Neural crest cell (in vitro differentiated cells): Measurements from ENCODE around the gene RGL1. TPM values are rescaled to one million over a fixed set of nuclear protein-coding genes. Genes with fewer than 3 reads are reported as not detected.

ENCODE experiments used
- DNase-seq: peaks from one replicate; pipeline ENCODE4 v3.0.0; 2021; ENCODE audit warnings: low read depth, mixed read lengths, low spot score
- H3K27ac Mint-ChIP-seq: one replicate; pipeline ENCODE4 v1.8.0; 2021; ENCODE audit warnings: mild to moderate bottlenecking, mixed read lengths; ENCODE audit not compliant: unreplicated experiment
- H3K27me3 Mint-ChIP-seq: 2 replicates; pipeline ENCODE4 v1.8.0; 2021; ENCODE audit warnings: low read depth, mild to moderate bottlenecking, mixed read lengths
- H3K36me3 Mint-ChIP-seq: 2 replicates; pipeline ENCODE4 v1.8.0; 2021; ENCODE audit warnings: low read depth, mild to moderate bottlenecking, mixed read lengths
- H3K4me1 Mint-ChIP-seq: 2 replicates; pipeline ENCODE4 v1.8.0; 2021; ENCODE audit warnings: mixed read lengths
- H3K4me3 Mint-ChIP-seq: one replicate; pipeline ENCODE4 v1.8.0; 2021; ENCODE audit warnings: mild to moderate bottlenecking, mixed read lengths
- H3K9me3 Mint-ChIP-seq: 2 replicates; pipeline ENCODE4 v1.8.0; 2021; ENCODE audit warnings: mixed read lengths
- CTCF ChIP-seq: fragments of 200-600 bp; sonication (generic); conservative IDR thresholded peaks from 2 replicates; pipeline ENCODE4 v1.5.0; 2021; ENCODE audit warnings: antibody characterized with exemption, mild to moderate bottlenecking
- total RNA-seq: library from RNA; stranded (reverse); gene quantifications from 2 replicates; pipeline ENCODE4 v1.2.1, GENCODE V29; 2021

RGL1 gene
- total RNA-seq, 1 donor from 2014 or later, result 13.6 TPM

- no peak for DNase-seq
- no peak overlapping the region for H3K4me3 Mint-ChIP-seq
- no peaks in the 10 kb centered on the region for H3K9me3 Mint-ChIP-seq
- H3K36me3 Mint-ChIP-seq, result peaks cover 24% of the 10 kb centered on the region
- TF ChIP-seq CTCF, result no peak
- H3K27me3 Mint-ChIP-seq, result peaks cover 12% of the 10 kb centered on the region
- H3K27ac Mint-ChIP-seq, result peak overlapping the region; percentile 73
- H3K4me1 Mint-ChIP-seq, result peaks cover 28% of the 10 kb centered on the region
Observed at GRCh38 chr1:183881387-183882131, 76.6 kb downstream of the RGL1 start.

GRCh38 chr1:183882335-183883167 lies 77.6 kb downstream of the RGL1 start:
- DNase-seq, result no peak
- Mint-ChIP-seq H3K27me3 (peaks cover 12% of the 10 kb centered on the region), H3K4me3 (no peak overlapping the region), H3K36me3 (peaks cover 27% of the 10 kb centered on the region), H3K9me3 (no peaks in the 10 kb centered on the region), H3K4me1 (peaks cover 18% of the 10 kb centered on the region), H3K27ac (no peak overlapping the region)
- TF ChIP-seq CTCF, result no peak

- Mint-ChIP-seq H3K9me3 (no peaks in the 10 kb centered on the region), H3K36me3 (peaks cover 30% of the 10 kb centered on the region), H3K27ac (peak overlapping the region; percentile 44), H3K4me1 (peaks cover 16% of the 10 kb centered on the region), H3K27me3 (peaks cover 12% of the 10 kb centered on the region), H3K4me3 (no peak overlapping the region)
- no peak for DNase-seq
- TF ChIP-seq CTCF, result no peak
Observed at GRCh38 chr1:183883623-183884022, 78.7 kb downstream of the RGL1 start.

- peaks cover 30% of the 10 kb centered on the region for H3K36me3 Mint-ChIP-seq
- DNase-seq, result no peak
- no peak overlapping the region for H3K27ac Mint-ChIP-seq
- H3K9me3 Mint-ChIP-seq, result no peaks in the 10 kb centered on the region
- no peak overlapping the region for H3K4me3 Mint-ChIP-seq
- TF ChIP-seq CTCF, result no peak
- peaks cover 10% of the 10 kb centered on the region for H3K27me3 Mint-ChIP-seq
- H3K4me1 Mint-ChIP-seq, result peaks cover 13% of the 10 kb centered on the region
Observed at GRCh38 chr1:183884526-183884925, 79.6 kb downstream of the RGL1 start.

GRCh38 chr1:183885142-183885735 lies 80.3 kb downstream of the RGL1 start:
- Mint-ChIP-seq H3K9me3 (no peaks in the 10 kb centered on the region), H3K4me3 (no peak overlapping the region), H3K36me3 (peaks cover 31% of the 10 kb centered on the region), H3K4me1 (peaks cover 7% of the 10 kb centered on the region), H3K27me3 (peaks cover 6% of the 10 kb centered on the region), H3K27ac (no peak overlapping the region)
- TF ChIP-seq CTCF, result no peak
- DNase-seq, result no peak
